GM12892 (cell line): ENCODE measurements around the gene NEU3.

Source experiments
- POLR2A ChIP-seq: IDR thresholded peaks from 2 replicates; pipeline ENCODE4 v1.6.1; 2011; ENCODE audit warnings: low read depth, low read length, control low read depth
- TAF1 ChIP-seq: IDR thresholded peaks from 2 replicates; pipeline ENCODE4 v1.6.1; 2011; ENCODE audit warnings: low read depth, mild to moderate bottlenecking, control low read depth, low read length, borderline replicate concordance

DNA sequence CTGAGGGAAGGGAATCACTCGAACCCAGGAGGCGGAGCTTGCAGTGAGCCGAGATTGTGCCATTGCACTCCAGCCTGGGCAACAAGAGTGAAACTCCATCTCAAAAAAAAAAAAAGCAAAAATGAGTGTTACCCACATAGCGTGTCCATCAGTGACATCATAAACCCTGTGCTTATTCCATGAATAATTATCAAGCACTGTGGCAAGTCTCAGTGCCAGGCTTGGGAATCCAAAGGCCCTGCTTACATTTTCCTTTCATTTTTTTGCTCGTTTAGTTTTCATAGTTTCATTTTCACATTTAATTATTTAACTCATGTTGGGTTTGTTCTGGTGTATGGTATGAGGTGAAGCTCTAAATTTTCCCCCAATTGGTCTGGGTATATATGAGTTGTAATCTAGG, 46.5 kb downstream of the NEU3 start:
- TF ChIP-seq TAF1 (no peak), POLR2A (no peak)
